ENCODE measurements around the gene HIVEP3.

Gene HIVEP3

DNA sequence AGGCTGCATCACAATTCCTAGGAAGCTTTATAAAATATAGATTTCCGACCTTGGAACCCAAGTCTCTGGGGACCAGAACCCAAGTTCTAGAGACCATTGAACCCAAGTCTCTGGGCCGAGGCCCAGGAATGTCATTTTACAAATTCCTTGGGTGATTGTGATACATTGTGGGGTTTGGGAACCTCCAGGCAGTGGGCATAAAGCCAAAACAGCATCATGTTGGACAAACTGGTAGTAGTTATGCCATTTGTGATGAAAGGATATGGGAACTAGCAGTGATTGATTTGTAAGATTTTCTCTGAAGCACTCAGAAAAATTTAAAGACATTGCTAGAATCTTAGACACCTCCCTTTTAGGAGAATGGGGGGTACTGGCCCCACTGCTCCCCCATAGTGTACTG is 160.2 kb downstream of the HIVEP3 start:
- Mint-ChIP-seq H3K27ac (no peak overlapping the region), H3K9me3 (peaks cover 7% of the 10 kb centered on the region), H3K4me1 (ENCODE audit: low read depth) (peaks cover 40% of the 10 kb centered on the region), H3K27me3 (peaks cover 12% of the 10 kb centered on the region), H3K4me3 (no peak overlapping the region), H3K36me3 (ENCODE audit: low read depth) (no peaks in the 10 kb centered on the region)
- intact Hi-C loops (cut with micrococcal nuclease) = no loop called here

- intact Hi-C loops (cut with micrococcal nuclease) = no loop called here
- peak overlapping the region; percentile 44 for H3K27ac Mint-ChIP-seq
- H3K36me3 Mint-ChIP-seq (ENCODE audit: low read depth) = no peaks in the 10 kb centered on the region
- H3K4me1 Mint-ChIP-seq (ENCODE audit: low read depth) = peaks cover 49% of the 10 kb centered on the region
- no peaks in the 10 kb centered on the region for H3K9me3 Mint-ChIP-seq
- H3K27me3 Mint-ChIP-seq = peaks cover 11% of the 10 kb centered on the region
- H3K4me3 Mint-ChIP-seq = no peak overlapping the region
These were observed 164.2 kb downstream of the HIVEP3 start for GRCh38 chr1:41754540-41754939.

- Mint-ChIP-seq H3K9me3 (no peaks in the 10 kb centered on the region), H3K36me3 (ENCODE audit: low read depth) (no peaks in the 10 kb centered on the region), H3K4me3 (no peak overlapping the region), H3K27me3 (peaks cover 17% of the 10 kb centered on the region), H3K4me1 (ENCODE audit: low read depth) (peaks cover 49% of the 10 kb centered on the region), H3K27ac (peak overlapping the region; percentile 79)
- intact Hi-C loops (cut with micrococcal nuclease) = loop anchor here (1.0 kb wide), 1 partner anchor 13 kb away; no protein-coding TSS in a partner anchor
These were observed 166.1 kb downstream of the HIVEP3 start for GRCh38 chr1:41752514-41753170.

- H3K4me1 Mint-ChIP-seq (ENCODE audit: low read depth) = peaks cover 51% of the 10 kb centered on the region
- intact Hi-C loops (cut with micrococcal nuclease) = loop anchor here (1.0 kb wide), 1 partner anchor 13 kb away; no protein-coding TSS in a partner anchor
- H3K9me3 Mint-ChIP-seq = no peaks in the 10 kb centered on the region
- H3K27ac Mint-ChIP-seq = peak overlapping the region; percentile 79
- H3K27me3 Mint-ChIP-seq = peaks cover 17% of the 10 kb centered on the region
- no peak overlapping the region for H3K4me3 Mint-ChIP-seq
- no peaks in the 10 kb centered on the region for H3K36me3 Mint-ChIP-seq (ENCODE audit: low read depth)
These were observed 166.8 kb downstream of the HIVEP3 start for GRCh38 chr1:41751804-41752513.

DNA sequence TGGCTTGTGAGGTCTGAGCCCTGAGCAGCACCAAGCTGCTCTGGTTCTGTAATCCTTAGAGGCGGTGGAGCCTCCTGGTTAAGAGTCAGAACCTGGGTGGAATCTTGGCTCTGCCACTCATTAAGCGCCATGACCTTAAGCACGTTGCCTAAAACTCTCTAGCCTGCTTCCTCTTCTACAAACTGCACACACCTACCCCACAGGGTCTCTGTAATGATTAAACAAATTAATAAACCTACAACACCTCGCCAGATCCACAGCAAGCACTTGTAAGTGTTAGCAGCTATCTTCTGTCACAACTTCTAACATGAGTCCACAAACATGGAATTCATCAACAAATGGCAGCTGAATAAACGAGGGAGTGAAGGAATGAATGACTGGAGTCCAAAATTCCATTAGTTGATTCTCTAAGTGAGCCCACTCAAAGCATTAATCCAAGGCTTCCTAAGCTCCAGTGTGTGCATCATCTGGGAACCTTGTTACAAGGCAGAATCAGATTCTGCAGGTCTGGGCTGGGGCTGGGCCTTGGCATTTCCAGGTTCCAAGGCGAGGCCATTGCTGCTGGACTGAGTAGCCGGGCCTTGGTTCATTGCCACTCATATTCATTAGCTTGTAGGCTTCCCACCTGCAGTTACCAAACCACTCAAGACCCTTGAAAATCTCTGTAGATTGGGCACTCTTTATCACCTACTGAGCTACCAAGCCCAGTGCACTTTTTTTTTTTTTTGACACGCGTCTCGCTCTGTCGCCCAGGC is 168.6 kb downstream of the HIVEP3 start:
- Mint-ChIP-seq H3K27me3 (peaks cover 17% of the 10 kb centered on the region), H3K9me3 (no peaks in the 10 kb centered on the region), H3K36me3 (ENCODE audit: low read depth) (no peaks in the 10 kb centered on the region), H3K27ac (no peak overlapping the region), H3K4me1 (ENCODE audit: low read depth) (peaks cover 61% of the 10 kb centered on the region), H3K4me3 (no peak overlapping the region)
- intact Hi-C loops (cut with micrococcal nuclease) = no loop called here

- H3K4me1 Mint-ChIP-seq (ENCODE audit: low read depth) = peaks cover 71% of the 10 kb centered on the region
- no peaks in the 10 kb centered on the region for H3K36me3 Mint-ChIP-seq (ENCODE audit: low read depth)
- H3K27me3 Mint-ChIP-seq = peaks cover 9% of the 10 kb centered on the region
- no peaks in the 10 kb centered on the region for H3K9me3 Mint-ChIP-seq
- no peak overlapping the region for H3K27ac Mint-ChIP-seq
- intact Hi-C loops (cut with micrococcal nuclease) = no loop called here
- H3K4me3 Mint-ChIP-seq = no peak overlapping the region
These were observed 173.7 kb downstream of the HIVEP3 start for GRCh38 chr1:41745022-41745421.

DNA sequence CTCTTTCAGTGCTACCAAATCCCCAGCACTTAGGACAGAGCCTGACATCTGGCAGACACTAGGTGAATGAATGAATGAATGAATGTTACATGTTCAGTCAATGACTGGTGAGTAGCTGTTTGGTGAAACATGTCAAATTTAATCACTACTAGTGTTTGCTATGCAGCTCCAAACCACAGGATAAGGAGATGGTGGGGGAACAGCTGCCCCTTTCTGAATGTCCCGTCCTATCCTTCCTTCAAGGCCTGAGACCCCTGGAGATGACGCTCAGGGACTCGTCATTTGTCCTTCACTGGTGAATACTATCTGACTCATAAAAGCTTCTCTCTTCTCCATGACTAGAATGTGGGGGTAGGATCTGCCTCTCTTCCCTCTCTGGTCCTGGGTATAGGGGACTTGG is 175.4 kb downstream of the HIVEP3 start:
- Mint-ChIP-seq H3K9me3 (no peaks in the 10 kb centered on the region), H3K4me1 (ENCODE audit: low read depth) (peaks cover 74% of the 10 kb centered on the region), H3K27me3 (no peaks in the 10 kb centered on the region), H3K36me3 (ENCODE audit: low read depth) (no peaks in the 10 kb centered on the region), H3K4me3 (no peak overlapping the region), H3K27ac (peak overlapping the region; percentile 2)
- intact Hi-C loops (cut with micrococcal nuclease) = no loop called here

DNA sequence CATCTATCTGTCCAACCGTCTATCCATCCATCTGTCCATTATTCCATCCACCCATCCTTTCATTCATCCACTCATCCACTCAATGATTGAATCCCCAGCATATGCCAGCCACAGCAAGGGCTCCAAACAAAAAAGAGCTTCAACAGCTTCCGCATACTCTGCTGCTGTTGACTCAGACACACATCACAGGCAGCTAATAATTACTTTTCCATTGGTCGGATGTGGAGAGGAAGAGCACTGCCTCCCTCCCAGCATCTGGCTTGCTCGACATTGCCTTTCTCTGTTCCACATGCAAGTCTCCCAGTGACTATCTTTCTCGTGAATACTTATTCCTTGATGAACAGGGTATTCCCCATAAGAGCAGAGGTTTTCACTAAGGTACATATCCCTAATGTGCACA is 176.5 kb downstream of the HIVEP3 start:
- Mint-ChIP-seq H3K4me3 (no peak overlapping the region), H3K36me3 (ENCODE audit: low read depth) (no peaks in the 10 kb centered on the region), H3K27me3 (no peaks in the 10 kb centered on the region), H3K4me1 (ENCODE audit: low read depth) (peaks cover 84% of the 10 kb centered on the region), H3K9me3 (no peaks in the 10 kb centered on the region), H3K27ac (peak overlapping the region; percentile 16)
- intact Hi-C loops (cut with micrococcal nuclease) = no loop called here

GRCh38 chr1:41741244-41741643 is 177.5 kb downstream of the HIVEP3 start:
- H3K9me3 Mint-ChIP-seq = no peaks in the 10 kb centered on the region
- H3K27me3 Mint-ChIP-seq = peaks cover 5% of the 10 kb centered on the region
- H3K4me1 Mint-ChIP-seq (ENCODE audit: low read depth) = peaks cover 87% of the 10 kb centered on the region
- intact Hi-C loops (cut with micrococcal nuclease) = no loop called here
- no peaks in the 10 kb centered on the region for H3K36me3 Mint-ChIP-seq (ENCODE audit: low read depth)
- no peak overlapping the region for H3K4me3 Mint-ChIP-seq
- H3K27ac Mint-ChIP-seq = peak overlapping the region; percentile 94

- Mint-ChIP-seq H3K4me3 (no peak overlapping the region), H3K4me1 (ENCODE audit: low read depth) (peaks cover 92% of the 10 kb centered on the region), H3K27ac (peak overlapping the region; percentile 94), H3K27me3 (peaks cover 5% of the 10 kb centered on the region), H3K9me3 (no peaks in the 10 kb centered on the region), H3K36me3 (ENCODE audit: low read depth) (no peaks in the 10 kb centered on the region)
- intact Hi-C loops (cut with micrococcal nuclease) = no loop called here
These were observed 178.0 kb downstream of the HIVEP3 start for GRCh38 chr1:41740630-41741239.

DNA sequence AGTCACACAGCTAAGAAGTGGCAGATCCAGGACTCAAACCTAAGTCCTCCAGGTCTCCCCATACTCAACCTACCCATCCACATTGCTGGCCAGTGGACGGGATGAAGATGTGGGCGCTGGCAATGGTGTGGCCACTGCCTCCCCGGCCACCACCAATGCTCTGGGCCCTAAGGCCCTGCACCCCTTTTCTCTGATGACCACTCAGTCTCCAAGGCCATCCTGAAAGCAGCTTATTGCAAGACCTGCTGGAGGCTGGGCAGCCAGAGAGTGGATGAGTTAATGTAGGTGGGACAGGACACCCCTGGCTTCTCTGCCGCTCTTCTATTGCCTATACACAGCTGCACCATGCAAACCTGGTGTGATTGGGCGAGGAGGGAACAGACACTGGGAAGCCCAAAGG is 178.7 kb downstream of the HIVEP3 start:
- H3K9me3 Mint-ChIP-seq = no peaks in the 10 kb centered on the region
- peak overlapping the region; percentile 14 for H3K4me3 Mint-ChIP-seq
- H3K27ac Mint-ChIP-seq = peak overlapping the region; percentile 94
- no peaks in the 10 kb centered on the region for H3K36me3 Mint-ChIP-seq (ENCODE audit: low read depth)
- H3K27me3 Mint-ChIP-seq = peaks cover 6% of the 10 kb centered on the region
- H3K4me1 Mint-ChIP-seq (ENCODE audit: low read depth) = peaks cover 93% of the 10 kb centered on the region
- intact Hi-C loops (cut with micrococcal nuclease) = no loop called here

- H3K27me3 Mint-ChIP-seq = peaks cover 6% of the 10 kb centered on the region
- H3K27ac Mint-ChIP-seq = peak overlapping the region; percentile 94
- H3K4me1 Mint-ChIP-seq (ENCODE audit: low read depth) = peaks cover 93% of the 10 kb centered on the region
- H3K36me3 Mint-ChIP-seq (ENCODE audit: low read depth) = no peaks in the 10 kb centered on the region
- H3K9me3 Mint-ChIP-seq = no peaks in the 10 kb centered on the region
- intact Hi-C loops (cut with micrococcal nuclease) = loop anchor here (1.0 kb wide), 2 partner anchors 12 to 13 kb away; no protein-coding TSS in a partner anchor
- peak overlapping the region; percentile 58 for H3K4me3 Mint-ChIP-seq
These were observed 179.4 kb downstream of the HIVEP3 start for GRCh38 chr1:41739061-41739955.

GRCh38 chr1:41738475-41738874 is 180.2 kb downstream of the HIVEP3 start:
- peak overlapping the region; percentile 58 for H3K4me3 Mint-ChIP-seq
- H3K36me3 Mint-ChIP-seq (ENCODE audit: low read depth) = no peaks in the 10 kb centered on the region
- no peaks in the 10 kb centered on the region for H3K9me3 Mint-ChIP-seq
- H3K27ac Mint-ChIP-seq = peak overlapping the region; percentile 94
- intact Hi-C loops (cut with micrococcal nuclease) = no loop called here
- H3K4me1 Mint-ChIP-seq (ENCODE audit: low read depth) = peaks cover 93% of the 10 kb centered on the region
- H3K27me3 Mint-ChIP-seq = peaks cover 9% of the 10 kb centered on the region
